ENCODE results near the gene DPH2.

The DPH2 gene

GRCh38 chr1:44008259-44008658 lies 38.4 kb downstream of the DPH2 start:
- no peak for DNase-seq

GRCh38 chr1:44010935-44011471 lies 41.2 kb downstream of the DPH2 start:
- no peak for DNase-seq

GRCh38 chr1:44012404-44012803 lies 42.6 kb downstream of the DPH2 start:
- DNase-seq = no peak

- no peak for DNase-seq
Measured at GRCh38 chr1:44012941-44013609, 43.3 kb downstream of the DPH2 start.

- no peak for DNase-seq
Measured at GRCh38 chr1:44013949-44014348, 44.1 kb downstream of the DPH2 start.

GRCh38 chr1:44014365-44015104 lies 44.7 kb downstream of the DPH2 start:
- no peak for DNase-seq

- DNase-seq = no peak
Measured at GRCh38 chr1:44015206-44015605, 45.4 kb downstream of the DPH2 start.

- DNase-seq = no peak
Measured at GRCh38 chr1:44016041-44016889, 46.5 kb downstream of the DPH2 start.

- DNase-seq = no peak
Measured at GRCh38 chr1:44016890-44017400, 47.1 kb downstream of the DPH2 start.

GRCh38 chr1:44019466-44019948 lies 49.7 kb downstream of the DPH2 start:
- DNase-seq = no peak

GRCh38 chr1:44020464-44020863 lies 50.7 kb downstream of the DPH2 start:
- DNase-seq = no peak

GRCh38 chr1:44021156-44021555 lies 51.3 kb downstream of the DPH2 start:
- DNase-seq = no peak

- DNase-seq = no peak
Measured at GRCh38 chr1:44021581-44022321, 51.9 kb downstream of the DPH2 start.
